GM18909 (cell line): ENCODE data around the gene AMIGO2.
"Not testable (repeated sequence)": the region's sequence is repeated elsewhere in the genome, so short reads cannot be mapped to it uniquely, and the experiment has no call there.

Experiments used
- ATAC-seq: cut with Tn5 transposase; IDR thresholded peaks from one replicate; pipeline ENCODE4 v1.9.1; 2021; ENCODE audit warnings: mild to moderate bottlenecking; ENCODE audit not compliant: unreplicated experiment, poor library complexity

AMIGO2 gene, protein sequence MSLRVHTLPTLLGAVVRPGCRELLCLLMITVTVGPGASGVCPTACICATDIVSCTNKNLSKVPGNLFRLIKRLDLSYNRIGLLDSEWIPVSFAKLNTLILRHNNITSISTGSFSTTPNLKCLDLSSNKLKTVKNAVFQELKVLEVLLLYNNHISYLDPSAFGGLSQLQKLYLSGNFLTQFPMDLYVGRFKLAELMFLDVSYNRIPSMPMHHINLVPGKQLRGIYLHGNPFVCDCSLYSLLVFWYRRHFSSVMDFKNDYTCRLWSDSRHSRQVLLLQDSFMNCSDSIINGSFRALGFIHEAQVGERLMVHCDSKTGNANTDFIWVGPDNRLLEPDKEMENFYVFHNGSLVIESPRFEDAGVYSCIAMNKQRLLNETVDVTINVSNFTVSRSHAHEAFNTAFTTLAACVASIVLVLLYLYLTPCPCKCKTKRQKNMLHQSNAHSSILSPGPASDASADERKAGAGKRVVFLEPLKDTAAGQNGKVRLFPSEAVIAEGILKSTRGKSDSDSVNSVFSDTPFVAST

DNA sequence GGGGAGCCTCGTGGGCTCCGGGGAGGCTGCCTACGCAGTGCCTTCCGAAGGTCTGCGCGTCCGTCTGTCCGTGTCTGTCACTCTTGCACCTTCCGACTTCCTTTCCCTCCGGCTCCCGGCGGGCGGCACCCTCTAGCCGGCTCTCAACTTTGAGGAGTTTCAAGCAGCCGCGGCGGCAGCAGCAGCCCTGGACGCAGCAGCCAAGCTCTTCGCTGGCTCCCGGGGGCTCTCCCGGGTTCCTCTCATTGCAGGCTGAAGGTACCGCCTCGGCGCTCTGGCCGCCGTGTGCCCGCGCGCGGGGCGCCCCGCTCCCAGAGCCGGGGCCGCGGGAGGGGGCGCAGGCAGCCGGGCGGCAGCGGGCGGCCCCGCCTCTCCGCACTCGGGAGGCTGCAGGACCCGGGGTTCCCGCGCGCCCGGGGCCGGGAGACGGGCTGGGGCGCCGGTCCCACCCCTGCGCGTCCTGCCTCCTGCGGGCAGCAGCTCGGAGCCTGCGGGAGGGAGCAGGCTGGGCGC lies at the start of gene AMIGO2, which contains the start of gene PCED1B:
TSS of gene AMIGO2 (minus strand) at position 492 of the 513 bp plus-strand sequence. CDS start 957 bp downstream, outside the sequence.
TSS of gene PCED1B (plus strand) at position 154 of the 513 bp plus-strand sequence. CDS start 155,443 bp downstream, outside the sequence.
- peak; percentile 75 for ATAC-seq

DNA sequence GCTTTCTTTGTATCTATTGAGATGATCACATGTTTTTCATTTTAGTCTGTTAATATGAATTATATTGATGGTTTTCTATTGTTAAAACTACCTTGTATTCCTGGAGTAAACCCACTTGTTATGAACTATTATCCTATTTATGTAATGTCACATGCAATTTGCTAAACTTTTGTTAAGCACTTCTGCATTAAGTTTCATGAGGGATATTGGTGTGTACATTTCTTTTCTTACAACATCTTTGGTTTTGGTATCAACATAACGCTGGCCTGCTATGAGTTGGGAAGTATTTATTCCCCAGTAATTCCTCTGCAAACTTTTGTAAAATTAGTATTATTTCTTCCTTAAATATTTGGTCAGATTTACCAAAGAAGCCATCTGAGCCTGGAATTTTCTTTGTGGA lies 46.5 kb upstream of the AMIGO2 start:
- ATAC-seq, result no peak

DNA sequence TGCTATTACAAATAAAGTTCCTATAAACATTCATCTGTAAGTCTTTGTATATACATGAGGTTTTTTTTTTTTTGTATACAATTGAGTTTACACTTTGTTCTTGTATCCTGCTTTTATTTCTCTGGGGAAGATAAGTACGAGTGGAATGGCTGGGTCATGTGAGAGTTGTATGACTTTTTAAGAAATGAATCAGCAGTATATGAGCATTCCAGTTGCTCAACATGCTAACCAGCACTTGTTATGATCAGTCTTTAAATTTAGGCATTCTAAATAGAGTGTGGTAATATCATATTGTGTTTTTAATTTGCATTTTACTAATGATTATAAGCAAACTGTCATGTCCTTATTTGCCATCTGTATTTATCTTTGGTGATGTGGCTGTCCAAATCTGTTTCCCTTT lies 44.7 kb upstream of the AMIGO2 start:
- ATAC-seq, result no peak

DNA sequence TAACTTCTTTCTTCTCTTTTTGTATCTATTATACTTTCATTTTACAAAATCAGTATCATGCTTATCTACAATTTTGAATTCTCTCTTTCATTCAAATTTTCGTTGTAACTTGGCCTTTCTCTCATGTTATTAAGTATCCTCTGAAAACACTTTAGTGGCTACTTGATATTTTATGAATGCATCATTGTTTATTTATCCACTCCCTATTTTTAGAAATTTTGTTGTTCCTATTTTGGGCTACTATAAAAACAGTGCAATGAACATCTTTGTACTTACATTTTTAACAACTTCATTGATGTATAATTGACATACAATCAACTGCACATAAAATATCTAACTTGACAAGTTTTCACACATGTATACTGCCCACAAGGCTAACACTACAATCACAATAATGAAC lies 44.0 kb upstream of the AMIGO2 start:
- ATAC-seq, result no peak

DNA sequence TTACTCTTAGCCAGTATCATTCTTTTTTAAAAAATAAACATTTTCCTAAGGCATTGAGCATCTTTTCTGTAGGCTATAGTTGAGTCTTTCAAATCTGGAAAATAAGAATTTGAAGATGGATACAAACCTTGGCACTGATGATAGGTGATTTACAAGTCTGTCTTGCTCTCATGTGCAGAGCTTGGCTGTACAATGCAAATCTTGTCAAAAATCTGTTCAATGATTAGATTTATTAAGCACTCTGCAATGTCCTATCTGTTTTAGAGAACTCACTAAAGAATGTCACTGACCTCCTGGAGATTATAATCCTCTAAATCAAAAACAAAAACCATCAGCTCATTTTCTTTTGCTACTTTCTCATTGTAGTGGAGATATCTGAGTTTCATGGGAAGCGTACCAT lies 42.8 kb upstream of the AMIGO2 start:
- no peak for ATAC-seq

DNA sequence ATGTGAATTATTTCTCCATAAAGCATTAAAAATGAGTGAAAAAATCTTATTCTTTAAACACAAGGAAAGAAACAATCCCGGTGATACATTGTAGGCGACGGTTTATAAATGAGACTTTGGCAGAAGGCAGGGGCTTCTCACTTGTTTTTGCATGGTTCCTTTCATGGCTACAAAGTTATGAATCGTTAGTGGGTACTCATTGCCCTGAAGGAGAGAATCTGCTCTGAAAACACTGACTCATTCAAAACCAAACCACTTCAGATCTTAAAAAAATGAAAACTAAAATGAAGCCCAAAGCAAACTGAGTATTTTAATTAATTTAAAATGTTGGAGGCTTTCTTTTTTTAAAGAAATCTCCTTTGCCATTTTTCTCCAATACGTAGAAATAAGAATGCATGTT lies 41.4 kb upstream of the AMIGO2 start:
- ATAC-seq, result no peak

DNA sequence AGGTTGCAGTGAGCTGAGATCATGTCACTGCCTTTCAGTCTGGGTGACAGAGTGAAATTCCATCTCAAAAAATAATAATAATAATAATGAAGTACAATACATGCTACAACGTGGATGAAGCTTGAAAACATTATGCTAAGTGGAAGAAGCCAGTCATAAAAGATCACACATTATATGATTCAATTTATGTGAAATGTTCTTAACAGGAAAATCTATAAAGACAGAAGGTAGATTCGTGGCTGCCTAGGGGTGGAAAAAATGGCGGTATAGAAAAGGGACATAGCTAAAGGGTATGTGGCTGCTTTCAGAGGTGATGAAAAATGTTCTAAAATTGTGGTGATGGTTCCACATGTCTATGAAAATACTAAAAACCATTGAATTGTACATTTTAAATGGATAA lies 41.0 kb upstream of the AMIGO2 start:
- ATAC-seq, result no peak

DNA sequence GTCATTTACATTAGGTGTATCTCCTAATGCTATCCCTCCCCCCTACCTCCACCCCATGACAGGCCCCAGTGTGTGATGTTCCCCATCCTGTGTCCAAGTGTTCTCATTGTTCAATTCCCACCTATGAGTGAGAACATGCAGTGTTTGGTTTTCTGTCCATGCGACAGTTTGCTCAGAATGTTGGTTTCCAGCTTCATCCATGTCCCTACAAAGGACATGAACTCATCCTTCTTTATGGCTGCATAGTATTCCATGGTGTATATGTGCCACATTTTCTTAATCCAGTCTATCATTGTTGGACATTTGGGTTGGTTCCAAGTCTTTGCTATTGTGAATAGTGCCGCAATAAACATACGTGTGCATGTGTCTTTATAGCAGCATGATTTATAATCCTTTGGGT lies 37.5 kb upstream of the AMIGO2 start:
- ATAC-seq, result not testable (repeated sequence)

DNA sequence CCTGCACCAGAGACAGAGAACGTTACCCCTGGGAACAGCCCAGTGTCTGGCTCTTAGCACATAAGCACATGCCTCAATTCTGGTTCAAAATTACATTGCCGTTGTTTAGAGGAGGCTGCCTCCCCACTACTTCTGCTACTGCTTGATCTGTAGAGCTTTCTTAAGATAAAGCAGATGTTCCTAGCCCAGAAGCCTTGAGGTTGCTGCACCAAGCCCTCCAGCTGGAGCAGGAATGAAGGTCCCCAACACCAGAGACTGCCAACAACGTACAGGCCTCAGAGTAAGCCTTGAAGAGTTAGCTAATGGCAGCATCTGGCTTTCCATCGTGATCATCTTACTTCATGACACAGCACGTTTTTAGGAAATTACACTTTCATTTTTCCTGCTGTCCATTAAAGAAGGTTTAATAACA lies 34.7 kb upstream of the AMIGO2 start:
- no peak for ATAC-seq

DNA sequence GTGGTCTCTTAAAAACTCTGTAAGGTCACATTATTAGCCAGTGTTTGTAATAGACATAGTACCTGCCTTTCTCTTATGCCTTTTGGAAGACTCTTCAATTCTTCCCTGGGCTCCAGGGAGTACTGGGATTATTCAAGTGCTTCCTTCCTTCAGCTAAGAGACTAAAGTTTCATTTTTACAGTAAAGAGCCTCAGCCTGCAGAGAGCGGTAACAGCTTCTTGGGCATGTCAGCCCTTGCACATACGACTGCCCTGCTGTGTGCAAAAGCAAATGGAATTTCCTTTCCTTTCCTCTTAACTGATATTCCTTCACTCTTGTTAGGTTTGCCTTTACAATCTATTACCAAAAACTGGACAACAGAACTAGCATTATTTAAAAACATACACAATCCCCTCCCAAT lies 32.9 kb upstream of the AMIGO2 start:
- no peak for ATAC-seq

DNA sequence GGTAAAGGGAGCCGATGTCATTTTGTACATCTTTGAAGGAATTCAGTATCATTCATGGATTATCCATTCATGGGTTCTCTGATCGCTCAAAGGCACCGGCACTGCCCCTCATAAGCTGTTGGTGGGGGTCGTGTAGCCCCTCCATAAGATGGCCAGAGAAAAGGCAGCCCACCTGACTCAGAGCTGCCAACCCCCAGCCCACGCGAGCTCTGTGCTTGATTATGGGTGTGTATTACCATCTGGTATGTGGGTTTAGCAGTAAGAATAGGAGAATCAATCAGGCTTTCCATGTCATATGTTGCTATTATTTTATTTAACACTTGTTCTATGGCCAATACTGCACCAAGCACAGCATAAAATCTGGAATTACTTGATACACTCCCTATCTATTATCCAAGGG lies 32.1 kb upstream of the AMIGO2 start:
- ATAC-seq, result no peak

DNA sequence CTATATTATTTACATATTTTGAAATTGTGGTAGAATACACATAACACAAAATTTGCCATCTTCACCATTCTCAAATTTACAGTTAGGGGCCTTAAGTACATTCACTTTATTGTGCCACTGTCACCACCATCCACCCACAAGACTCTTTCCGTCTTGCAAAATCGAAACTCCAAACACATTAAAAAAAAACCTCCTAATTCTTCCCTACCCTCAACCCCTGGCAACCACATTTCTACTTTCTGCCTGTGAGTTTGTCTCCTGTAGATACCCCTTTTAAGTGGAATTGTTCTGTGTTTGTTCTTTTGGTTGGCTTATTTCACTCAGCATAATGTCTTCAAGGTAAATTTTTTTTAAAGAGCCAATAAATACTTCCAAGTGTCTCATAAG lies 31.6 kb upstream of the AMIGO2 start:
- no peak for ATAC-seq

DNA sequence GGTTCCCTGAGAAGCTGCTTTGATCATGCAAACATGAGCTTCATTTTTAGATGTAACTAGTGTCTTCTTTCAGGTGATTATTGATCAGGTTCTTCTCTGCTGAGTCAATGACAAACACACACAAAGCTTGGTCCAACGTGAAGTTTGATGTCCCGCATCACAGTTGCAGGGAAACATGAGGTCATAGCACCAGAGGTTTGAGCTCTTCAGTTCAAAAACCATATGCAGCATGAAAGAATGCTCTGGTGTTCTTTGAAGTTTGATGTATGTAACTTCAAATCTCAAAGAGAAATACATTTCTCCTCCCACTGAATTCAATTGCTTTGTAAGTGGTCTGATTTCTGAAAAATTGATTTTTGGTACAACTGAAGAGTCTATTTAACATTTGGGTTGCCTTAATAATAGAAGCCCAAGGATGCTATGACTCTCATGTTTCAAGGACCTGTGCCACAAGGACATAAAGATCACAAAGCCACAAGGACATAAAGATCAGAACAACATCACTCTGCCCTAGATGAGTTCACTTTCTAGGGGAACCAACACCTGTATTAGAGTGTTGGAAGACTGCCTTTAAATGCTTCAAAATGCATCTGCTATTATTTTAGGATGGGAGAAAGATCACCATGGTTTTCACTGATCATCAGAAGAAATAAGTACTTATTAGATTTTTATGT lies 31.1 kb upstream of the AMIGO2 start:
- no peak for ATAC-seq

DNA sequence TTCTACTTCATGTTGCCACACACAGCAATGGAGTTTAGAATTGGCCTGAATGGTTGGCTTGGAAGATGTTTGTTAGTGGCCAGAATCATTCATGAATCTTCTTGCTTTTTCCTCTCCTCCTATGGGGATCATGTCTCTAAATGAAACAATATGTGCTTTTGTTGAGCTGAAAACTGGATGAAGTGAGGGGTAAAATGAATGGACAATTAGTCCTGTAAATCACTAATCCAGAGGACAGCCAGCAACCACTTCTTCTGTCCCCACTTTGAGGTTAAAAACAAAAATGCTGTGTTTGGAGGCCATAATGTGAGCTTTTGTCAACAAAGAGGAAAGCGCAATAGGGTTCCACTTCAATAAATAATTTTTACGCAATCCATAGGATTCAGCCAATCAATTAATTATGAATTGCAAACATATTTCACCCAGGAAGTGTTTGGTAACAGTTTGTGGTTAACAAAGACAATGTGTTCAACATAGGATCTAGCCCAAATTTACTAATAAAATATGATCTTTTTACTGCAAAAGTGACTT lies 30.3 kb upstream of the AMIGO2 start:
- no peak for ATAC-seq

DNA sequence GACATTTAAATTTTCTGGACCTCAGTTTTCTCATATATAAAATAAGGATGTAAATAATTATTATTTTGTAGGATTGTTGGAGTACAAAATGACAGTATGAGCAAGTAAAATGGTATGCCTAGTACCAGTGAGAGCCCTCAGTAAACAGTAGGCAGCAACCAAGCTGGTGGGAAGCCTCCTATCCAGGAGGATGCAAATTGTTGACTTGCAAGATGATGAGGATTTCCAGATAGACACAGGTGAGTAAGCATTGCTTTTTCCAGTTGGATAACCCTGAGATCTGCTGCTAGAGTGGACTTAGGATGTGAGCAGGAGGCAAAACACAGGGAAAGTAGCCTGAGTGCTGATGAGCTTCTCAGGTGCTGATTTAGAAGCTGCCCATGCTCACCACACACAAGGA lies 28.2 kb upstream of the AMIGO2 start:
- no peak for ATAC-seq

DNA sequence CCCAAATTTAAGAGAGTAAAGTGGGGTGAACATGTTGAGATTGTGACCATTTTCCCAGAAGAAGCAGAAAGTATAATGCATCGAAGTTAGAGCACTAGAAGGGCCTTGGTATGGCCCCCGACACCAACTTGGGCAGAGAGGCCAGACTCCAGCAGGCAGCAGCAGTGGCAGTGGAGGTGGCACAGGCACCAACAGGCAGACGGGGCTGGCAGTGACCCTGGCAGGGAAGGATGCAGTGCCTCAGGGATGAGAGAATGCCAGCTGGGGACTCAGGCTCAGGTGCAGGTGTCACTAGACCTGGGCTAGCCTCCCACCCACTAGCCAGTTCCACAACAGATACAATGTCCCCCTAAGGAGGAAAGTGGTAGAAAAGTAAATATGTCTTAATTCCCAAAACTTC lies 27.7 kb upstream of the AMIGO2 start:
- ATAC-seq, result no peak

DNA sequence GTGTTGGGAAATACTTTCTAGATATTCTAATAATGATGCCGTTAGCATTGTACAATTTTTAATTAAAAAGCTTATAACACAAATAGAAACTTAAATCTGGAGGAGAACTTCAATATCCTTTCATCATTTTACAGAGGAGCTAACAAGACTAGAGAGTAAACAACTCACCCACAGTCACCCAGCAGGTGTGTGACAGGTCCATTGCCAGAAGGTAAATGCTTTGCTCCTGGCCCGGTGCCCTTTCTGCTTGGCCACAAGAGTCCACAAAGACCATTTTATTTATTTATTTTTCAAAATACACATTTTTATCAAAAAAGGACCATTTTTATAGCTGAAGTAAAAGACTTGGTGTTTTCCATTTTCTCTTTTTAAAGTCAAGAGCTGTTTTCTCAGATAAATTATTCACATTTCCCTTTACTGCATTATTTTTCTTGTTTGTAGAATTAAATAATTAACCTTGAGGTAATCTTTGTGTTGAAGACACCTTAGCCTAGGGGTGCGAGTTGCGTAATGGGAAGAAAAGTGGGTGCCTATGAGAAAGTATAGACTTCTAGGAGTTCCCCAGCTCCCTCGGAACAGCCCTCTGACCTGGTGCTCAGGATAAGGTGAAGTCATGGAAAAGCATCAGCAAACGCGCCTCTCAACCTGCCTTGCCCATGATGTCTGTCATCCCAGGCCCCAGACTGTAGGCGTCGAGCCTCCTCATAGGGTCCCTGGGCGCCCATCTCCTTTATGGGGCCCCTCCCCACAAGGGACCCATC lies 26.3 kb upstream of the AMIGO2 start:
- no peak for ATAC-seq

DNA sequence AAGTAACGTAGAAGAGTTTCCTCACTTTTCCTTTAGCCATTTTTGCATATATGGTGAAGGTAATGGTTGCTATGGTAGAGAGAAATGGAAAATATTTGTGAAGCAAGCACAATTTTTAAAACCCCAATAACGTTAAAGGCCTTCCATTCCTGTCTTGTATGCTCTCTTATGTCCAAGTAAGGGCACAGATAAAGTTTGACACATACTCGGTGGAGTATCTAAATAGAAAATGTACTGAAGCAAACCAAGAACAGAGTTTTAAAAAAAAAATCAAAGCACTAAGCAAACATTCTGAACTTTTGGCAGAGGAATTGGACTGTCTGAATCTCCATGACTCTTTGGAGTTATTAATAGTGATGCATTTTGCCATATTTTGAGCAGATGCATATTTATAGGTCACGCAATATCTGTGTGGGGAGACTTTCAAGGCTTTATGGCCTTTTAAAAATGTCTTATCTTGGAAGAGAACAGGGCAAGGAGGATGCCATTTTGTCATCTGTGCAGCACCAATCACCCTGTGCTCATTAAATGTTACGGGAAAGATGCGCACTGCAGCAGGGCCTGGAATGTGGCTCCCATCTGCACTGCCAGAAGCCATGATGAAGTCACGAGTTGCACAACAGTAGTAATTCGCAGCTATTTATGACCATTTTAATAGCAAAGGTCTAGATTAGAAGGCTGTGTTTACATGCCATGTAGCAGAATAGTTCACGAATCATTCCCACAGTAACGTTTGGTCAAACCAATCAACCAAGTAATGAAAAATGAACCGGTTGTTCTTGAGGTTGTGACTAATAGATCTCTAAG lies 23.3 kb upstream of the AMIGO2 start:
- no peak for ATAC-seq

DNA sequence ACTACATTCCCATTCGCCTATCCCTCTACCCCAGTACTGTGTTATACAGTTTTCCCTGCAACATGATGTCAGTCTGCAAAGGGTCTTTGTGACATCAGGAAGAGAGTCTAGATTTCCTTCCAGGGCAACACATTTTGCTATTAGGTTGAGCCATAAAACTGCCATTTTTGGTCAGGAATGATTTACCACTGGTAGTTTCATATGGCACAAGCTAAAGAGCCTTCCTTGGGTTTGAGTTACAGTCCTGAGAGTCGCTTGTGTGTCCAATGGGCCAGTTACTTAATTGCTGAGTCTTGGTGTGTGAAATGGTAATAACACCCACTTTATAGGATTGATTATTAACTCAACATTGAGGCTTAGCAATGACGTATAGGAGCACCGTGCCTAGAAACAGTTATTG lies 22.6 kb upstream of the AMIGO2 start:
- no peak for ATAC-seq

DNA sequence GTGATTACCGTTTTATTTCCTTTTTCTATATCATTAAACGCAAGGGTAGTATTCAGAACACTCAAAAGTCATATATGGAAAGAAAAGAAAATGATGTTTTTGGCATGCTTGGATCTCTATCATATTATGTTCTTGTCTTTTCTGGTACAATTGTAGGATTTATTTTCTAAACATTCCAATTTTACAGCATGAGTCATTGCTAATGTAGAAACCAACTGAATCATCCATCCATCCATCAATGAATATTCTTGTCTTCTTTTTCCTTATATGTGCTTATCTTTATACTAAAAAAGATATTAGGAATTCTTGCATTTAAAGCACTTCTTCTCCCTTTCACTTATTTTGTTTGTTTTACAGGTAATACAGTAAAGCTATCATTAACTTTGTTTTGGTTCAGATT lies 20.4 kb upstream of the AMIGO2 start:
- ATAC-seq, result no peak
